Body of pancreas (tissue), 4 donors: ENCODE measurements around the gene SEC14L2.

ENCODE experiments used
- POLR2A ChIP-seq, 3 donors: fragments of 450-650 bp; IDR thresholded peaks; one replicate each; pipeline ENCODE4 v1.6.1; 2016; ENCODE audit warnings: antibody characterized with exemption in 3 of 3, mild to moderate bottlenecking in 2 of 3
- TF ChIP-seq, protein P1 (sequence below), 7 experiments: fragments of 450-650 bp in 4 of 7; fragments of 200-600 bp in 3 of 7; sonication (generic) in 3 of 7; IDR thresholded peaks; one replicate each; pipeline ENCODE4 v1.5.1; 2016 to 2019; ENCODE audit warnings: antibody characterized with exemption in 7 of 7

DNA sequence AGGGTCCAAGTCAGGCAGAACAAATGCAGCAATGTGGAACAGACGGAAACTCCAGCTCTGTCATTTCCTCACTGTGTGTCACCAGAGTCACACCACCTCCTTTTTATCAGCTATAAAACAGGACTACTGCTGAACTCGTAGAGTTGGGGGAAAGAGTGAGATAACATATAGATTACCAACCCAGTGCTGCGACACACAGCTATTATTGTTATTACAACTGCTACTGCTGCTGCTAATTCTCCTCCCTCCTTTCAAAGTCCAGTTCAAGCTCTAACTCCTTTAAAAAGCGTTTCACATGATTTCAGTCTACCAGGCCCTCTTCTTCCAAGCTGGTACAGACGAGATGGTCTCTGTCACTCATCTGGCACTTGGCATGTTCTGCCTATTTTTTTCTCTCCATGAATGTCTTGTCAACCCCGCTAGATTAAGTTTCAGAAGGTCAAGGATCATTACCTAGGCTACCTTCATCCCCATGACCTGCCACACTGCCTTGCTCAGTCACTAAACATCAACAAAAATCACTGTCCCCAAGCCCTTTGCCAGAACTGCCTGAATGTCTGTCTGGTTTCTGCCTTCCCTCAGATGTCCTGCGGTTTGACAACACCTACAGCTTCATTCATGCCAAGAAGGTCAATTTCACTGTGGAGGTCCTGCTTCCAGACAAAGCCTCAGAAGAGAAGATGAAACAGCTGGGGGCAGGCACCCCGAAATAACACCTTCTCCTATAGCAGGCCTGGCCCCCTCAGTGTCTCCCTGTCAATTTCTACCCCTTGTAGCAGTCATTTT lies 25.1 kb downstream of the SEC14L2 start:
- TF ChIP-seq, protein P1, sequence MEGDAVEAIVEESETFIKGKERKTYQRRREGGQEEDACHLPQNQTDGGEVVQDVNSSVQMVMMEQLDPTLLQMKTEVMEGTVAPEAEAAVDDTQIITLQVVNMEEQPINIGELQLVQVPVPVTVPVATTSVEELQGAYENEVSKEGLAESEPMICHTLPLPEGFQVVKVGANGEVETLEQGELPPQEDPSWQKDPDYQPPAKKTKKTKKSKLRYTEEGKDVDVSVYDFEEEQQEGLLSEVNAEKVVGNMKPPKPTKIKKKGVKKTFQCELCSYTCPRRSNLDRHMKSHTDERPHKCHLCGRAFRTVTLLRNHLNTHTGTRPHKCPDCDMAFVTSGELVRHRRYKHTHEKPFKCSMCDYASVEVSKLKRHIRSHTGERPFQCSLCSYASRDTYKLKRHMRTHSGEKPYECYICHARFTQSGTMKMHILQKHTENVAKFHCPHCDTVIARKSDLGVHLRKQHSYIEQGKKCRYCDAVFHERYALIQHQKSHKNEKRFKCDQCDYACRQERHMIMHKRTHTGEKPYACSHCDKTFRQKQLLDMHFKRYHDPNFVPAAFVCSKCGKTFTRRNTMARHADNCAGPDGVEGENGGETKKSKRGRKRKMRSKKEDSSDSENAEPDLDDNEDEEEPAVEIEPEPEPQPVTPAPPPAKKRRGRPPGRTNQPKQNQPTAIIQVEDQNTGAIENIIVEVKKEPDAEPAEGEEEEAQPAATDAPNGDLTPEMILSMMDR (IDR thresholded peaks at IDR 0.05): no peak
- no peak for TF ChIP-seq POLR2A (IDR thresholded peaks at IDR 0.05)
